GM21381 (cell line): Measurements from ENCODE around the gene KRTAP9-2.
"Not testable (repeated sequence)": the region's sequence is repeated elsewhere in the genome, so short reads cannot be mapped to it uniquely, and the experiment has no call there.

Source experiments
- ATAC-seq: cut with Tn5 transposase; IDR thresholded peaks from one replicate; pipeline ENCODE4 v1.9.1; 2021; ENCODE audit warnings: mild to moderate bottlenecking, moderate library complexity; ENCODE audit not compliant: unreplicated experiment

Gene KRTAP9-2

DNA sequence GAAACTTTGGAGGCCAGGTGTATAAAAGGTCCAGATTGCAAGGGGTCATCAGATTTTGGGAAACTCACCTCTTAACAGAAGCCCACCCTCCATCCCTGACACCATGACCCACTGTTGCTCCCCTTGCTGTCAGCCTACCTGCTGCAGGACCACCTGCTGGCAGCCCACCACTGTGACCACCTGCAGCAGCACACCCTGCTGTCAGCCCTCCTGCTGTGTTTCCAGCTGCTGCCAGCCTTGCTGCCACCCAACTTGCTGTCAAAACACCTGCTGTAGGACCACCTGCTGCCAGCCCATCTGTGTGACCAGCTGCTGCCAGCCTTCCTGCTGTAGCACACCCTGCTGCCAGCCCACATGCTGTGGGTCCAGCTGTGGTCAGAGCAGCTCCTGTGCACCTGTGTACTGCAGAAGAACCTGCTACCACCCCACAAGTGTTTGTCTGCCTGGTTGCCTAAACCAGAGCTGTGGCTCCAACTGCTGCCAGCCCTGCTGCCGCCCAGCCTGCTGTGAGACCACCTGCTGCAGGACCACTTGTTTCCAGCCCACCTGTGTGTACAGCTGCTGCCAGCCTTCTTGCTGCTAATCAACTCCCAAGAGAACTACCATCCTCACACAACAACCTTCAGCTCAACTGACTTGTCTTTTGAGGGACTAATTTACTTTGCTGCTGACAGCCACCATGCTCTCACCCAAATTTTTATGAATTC is 6.1 kb downstream of the KRTAP9-2 start, which contains the start of gene KRTAP9-3:
Gene KRTAP9-3 (plus strand): TSS at position 51 of the 707 bp plus-strand sequence. CDS start 53 bp downstream, at position 104.
- ATAC-seq = not testable (repeated sequence)

- not testable (repeated sequence) for ATAC-seq
These were observed 10.7 kb downstream of the KRTAP9-2 start for GRCh38 chr17:41237116-41237515.

DNA sequence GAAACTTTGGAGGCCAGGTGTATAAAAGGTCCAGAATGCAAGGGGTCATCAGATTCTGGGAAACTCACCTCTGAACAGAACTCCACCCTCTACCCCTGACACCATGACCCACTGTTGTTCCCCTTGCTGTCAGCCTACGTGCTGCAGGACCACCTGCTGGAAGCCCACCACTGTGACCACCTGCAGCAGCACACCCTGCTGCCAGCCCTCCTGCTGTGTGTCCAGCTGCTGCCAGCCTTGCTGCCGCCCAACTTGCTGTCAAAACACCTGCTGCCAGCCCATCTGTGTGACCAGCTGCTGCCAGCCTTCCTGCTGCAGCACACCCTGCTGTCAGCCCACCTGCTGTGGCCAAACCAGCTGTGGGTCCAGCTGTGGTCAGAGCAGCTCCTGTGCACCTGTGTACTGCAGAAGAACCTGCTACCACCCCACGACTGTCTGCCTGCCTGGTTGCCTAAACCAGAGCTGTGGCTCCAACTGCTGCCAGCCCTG is 11.5 kb downstream of the KRTAP9-2 start, which contains the start of gene KRTAP9-8:
Gene KRTAP9-8 (plus strand): TSS at position 51 of the 489 bp plus-strand sequence. CDS start 53 bp downstream, at position 104.
- ATAC-seq = not testable (repeated sequence)

- ATAC-seq = not testable (repeated sequence)
These were observed 20.7 kb downstream of the KRTAP9-2 start for GRCh38 chr17:41246995-41247787.

GRCh38 chr17:41249637-41250240 is 23.3 kb downstream of the KRTAP9-2 start, which contains the start of gene KRTAP9-4:
Gene KRTAP9-4, plus strand, starts transcription at chr17:41249687. Its CDS starts 34 bp downstream, at chr17:41249721.
- ATAC-seq = not testable (repeated sequence)

GRCh38 chr17:41251261-41251660 is 24.8 kb downstream of the KRTAP9-2 start:
- no peak for ATAC-seq

- no peak for ATAC-seq
These were observed 28.4 kb downstream of the KRTAP9-2 start for GRCh38 chr17:41254861-41255260.

- ATAC-seq = not testable (repeated sequence)
These were observed 29.2 kb downstream of the KRTAP9-2 start, which contains the start of gene KRTAP9-9 for GRCh38 chr17:41255381-41256290. Gene KRTAP9-9, plus strand, starts transcription at chr17:41255384.

DNA sequence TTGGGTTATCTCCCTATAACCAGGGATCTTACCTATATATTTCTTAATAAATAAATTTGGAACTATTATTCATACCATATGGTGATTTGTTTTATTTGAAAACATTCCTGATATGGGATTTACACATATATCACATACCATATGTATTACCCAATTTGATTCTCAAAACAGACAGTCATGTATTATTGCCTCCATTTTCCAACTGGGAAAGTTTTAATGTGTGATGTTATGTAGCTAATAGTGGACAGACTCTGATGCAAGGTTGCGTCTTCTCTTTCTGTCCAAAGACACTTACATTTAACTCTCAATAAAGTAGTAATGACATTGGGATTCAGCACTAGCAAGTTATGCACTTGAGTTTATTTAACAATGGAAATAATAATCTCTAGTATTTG is 29.8 kb downstream of the KRTAP9-2 start:
- ATAC-seq = no peak

- ATAC-seq = no peak
These were observed 32.0 kb downstream of the KRTAP9-2 start for GRCh38 chr17:41258406-41258805.

- ATAC-seq = no peak
These were observed 36.8 kb downstream of the KRTAP9-2 start for GRCh38 chr17:41263212-41263611.

GRCh38 chr17:41264599-41264998 is 38.2 kb downstream of the KRTAP9-2 start:
- no peak for ATAC-seq

GRCh38 chr17:41265078-41265477 is 38.6 kb downstream of the KRTAP9-2 start, which contains the start of gene KRTAP9-6:
Gene KRTAP9-6, plus strand, starts transcription at chr17:41265378. Its CDS starts 0 bp downstream, at chr17:41265378.
- ATAC-seq = no peak

GRCh38 chr17:41267711-41268110 is 41.3 kb downstream of the KRTAP9-2 start:
- no peak for ATAC-seq

DNA sequence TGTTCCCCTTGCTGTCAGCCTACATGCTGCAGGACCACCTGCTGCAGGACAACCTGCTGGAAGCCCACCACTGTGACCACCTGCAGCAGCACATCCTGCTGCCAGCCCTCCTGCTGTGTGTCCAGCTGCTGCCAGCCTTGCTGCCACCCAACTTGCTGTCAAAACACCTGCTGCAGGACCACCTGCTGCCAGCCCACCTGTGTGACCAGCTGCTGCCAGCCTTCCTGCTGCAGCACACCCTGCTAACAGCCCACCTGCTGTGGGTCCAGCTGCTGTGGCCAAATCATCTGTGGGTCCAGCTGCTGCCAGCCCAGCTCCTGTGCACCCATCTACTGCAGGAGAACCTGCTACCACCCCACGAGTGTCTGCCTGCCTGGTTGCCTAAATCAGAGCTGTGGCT is 44.9 kb downstream of the KRTAP9-2 start:
- not testable (repeated sequence) for ATAC-seq

DNA sequence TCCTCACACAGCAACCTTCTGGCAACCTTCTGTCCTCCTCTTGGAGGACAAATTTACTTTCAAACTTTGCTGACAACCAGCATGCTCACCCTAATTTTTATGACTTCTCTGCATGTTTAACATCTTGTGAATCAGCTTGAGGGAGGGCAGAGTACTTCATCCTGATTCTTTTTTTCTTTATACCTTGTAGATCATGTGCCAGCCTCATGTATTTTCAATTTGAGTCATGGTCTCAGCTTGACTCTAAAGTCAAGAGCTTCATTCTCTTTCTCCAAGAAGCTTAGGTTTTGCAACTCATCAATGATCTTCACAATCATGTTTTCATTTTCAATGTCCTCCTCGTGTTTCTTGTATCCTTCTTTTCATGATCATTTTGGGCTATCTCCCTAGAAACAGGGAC is 45.4 kb downstream of the KRTAP9-2 start:
- ATAC-seq = no peak

DNA sequence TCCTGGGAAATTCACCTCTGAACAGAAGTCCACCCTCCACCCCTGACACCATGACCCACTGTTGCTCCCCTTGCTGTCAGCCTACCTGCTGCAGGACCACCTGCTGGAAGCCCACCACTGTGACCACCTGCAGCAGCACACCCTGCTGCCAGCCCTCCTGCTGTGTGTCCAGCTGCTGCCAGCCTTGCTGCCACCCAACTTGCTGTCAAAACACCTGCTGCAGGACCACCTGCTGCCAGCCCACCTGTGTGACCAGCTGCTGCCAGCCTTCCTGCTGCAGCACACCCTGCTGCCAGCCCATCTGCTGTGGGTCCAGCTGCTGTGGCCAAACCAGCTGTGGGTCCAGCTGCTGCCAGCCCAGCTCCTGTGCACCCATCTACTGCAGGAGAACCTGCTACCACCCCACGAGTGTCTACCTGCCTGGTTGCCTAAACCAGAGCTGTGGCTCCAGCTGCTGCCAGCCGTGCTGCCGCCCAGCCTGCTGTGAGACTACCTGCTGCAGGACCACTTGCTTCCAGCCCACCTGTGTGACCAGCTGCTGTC is 49.3 kb downstream of the KRTAP9-2 start, which contains the start of gene KRTAP9-7:
Gene KRTAP9-7 (plus strand): TSS at position 51 of the 543 bp plus-strand sequence. CDS start 0 bp downstream, at position 51.
- not testable (repeated sequence) for ATAC-seq
